Measurements from ENCODE around the gene PPM1J.

DNA sequence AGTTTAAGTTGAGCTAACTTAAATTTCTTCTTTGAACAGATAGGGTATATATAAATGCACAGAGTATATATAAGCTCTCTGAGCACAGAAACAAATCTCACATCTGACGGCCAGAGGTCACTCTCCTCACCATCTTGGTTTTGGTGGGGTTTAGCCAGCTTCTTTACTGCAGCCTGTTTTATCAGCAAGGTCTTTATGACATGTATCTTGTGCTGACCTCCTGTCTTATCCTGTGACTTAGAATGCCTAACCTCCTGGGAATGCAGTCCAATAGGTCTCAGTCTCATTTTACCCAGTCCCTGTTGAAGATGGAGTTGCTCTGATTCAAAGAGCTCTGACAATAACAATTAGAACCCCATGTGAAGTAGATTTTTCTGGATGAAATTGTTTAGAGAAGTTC, 42.3 kb downstream of the PPM1J start:
- TF ChIP-seq POLR2A (IDR thresholded peaks at IDR 0.05) = no peak
- TF ChIP-seq, protein P1, sequence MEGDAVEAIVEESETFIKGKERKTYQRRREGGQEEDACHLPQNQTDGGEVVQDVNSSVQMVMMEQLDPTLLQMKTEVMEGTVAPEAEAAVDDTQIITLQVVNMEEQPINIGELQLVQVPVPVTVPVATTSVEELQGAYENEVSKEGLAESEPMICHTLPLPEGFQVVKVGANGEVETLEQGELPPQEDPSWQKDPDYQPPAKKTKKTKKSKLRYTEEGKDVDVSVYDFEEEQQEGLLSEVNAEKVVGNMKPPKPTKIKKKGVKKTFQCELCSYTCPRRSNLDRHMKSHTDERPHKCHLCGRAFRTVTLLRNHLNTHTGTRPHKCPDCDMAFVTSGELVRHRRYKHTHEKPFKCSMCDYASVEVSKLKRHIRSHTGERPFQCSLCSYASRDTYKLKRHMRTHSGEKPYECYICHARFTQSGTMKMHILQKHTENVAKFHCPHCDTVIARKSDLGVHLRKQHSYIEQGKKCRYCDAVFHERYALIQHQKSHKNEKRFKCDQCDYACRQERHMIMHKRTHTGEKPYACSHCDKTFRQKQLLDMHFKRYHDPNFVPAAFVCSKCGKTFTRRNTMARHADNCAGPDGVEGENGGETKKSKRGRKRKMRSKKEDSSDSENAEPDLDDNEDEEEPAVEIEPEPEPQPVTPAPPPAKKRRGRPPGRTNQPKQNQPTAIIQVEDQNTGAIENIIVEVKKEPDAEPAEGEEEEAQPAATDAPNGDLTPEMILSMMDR (IDR thresholded peaks at IDR 0.05) = no peak

All from body of pancreas (tissue), 4 donors.